ENCODE measurements around the gene HINT3.
A peak's percentile ranks its signal among the peaks of the same experiment; 100 is the strongest.
"Not testable (repeated sequence)": the region's sequence is repeated elsewhere in the genome, so short reads cannot be mapped to it uniquely, and the experiment has no call there.

HINT3 gene

DNA sequence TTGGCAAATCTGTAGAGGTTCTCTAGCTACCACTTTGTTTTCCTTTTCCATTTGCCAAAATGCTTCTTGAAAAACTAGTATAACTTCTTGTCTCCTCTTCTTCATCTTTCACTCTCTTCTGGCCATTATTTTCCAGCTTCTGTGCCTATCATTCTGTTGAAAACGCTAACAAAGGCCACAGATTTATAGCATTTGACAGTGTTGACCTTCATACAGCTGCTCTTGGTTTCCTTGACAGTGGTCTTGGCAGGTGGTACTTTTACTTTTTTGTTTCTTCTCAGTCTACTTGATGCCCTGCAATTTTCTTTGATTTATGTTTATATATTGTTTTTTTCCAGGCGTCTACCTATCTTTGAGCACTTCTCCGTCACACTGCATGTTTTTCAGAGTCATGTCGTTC is 53.5 kb downstream of the HINT3 start:
- Mint-ChIP-seq H3K4me3 (no peak overlapping the region), H3K4me1 (ENCODE audit: low read depth in 2 of 2) (no peaks in the 10 kb centered on the region), H3K9me3 (no peaks in the 10 kb centered on the region), H3K27ac (no peak overlapping the region), H3K27me3 (no peaks in the 10 kb centered on the region), H3K36me3 (ENCODE audit: insufficient read depth) (peaks cover 34% of the 10 kb centered on the region)
- DNase-seq (no peak), ATAC-seq (replicated peaks) (no peak)

DNA sequence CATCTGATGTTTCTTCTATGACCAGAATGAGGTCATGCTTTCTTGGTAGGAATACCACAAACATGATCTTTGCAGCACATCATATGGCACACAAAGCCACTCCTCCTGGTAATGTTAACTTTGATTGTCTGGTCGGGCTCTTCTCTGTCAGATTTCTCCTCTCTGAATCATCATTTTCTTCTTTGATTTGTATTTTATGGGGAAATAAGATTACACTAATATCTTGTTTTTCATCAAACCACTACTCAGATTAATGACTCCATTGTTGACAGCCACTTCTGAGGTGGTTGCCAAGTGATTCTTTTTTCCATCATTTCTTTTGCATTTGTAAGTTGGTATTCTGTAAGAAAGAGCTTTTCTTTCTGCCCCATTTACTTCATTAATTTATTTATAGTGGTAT is 59.3 kb downstream of the HINT3 start:
- no peak overlapping the region for H3K27ac Mint-ChIP-seq
- no peaks in the 10 kb centered on the region for H3K27me3 Mint-ChIP-seq
- H3K9me3 Mint-ChIP-seq = no peaks in the 10 kb centered on the region
- no peak overlapping the region for H3K4me3 Mint-ChIP-seq
- H3K36me3 Mint-ChIP-seq (ENCODE audit: insufficient read depth) = peaks cover 49% of the 10 kb centered on the region
- no peaks in the 10 kb centered on the region for H3K4me1 Mint-ChIP-seq (ENCODE audit: low read depth in 2 of 2)
- ATAC-seq (replicated peaks) (no peak), DNase-seq (no peak)

DNA sequence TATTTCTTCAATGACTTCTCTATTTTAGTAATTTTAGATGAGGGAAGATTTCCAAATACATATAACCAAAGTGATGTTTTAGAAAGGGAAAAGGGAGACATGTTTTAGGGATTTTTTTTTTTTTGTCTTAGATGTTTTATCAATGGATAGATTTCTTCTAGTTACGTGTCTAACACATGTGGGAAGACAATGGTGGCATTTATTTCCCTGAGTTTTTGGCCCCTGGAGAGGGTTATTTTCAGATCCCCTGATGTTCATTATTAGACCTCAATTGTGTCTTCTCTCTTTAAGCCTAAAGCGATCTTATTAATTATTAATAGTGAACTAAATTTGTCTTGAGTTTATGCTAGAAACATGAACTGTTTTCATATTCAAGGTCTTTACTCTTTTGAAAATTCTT is 60.0 kb downstream of the HINT3 start:
- DNase-seq (no peak), ATAC-seq (replicated peaks) (no peak)
- Mint-ChIP-seq H3K4me1 (ENCODE audit: low read depth in 2 of 2) (no peaks in the 10 kb centered on the region), H3K4me3 (no peak overlapping the region), H3K9me3 (no peaks in the 10 kb centered on the region), H3K27me3 (no peaks in the 10 kb centered on the region), H3K36me3 (ENCODE audit: insufficient read depth) (peaks cover 53% of the 10 kb centered on the region), H3K27ac (no peak overlapping the region)

DNA sequence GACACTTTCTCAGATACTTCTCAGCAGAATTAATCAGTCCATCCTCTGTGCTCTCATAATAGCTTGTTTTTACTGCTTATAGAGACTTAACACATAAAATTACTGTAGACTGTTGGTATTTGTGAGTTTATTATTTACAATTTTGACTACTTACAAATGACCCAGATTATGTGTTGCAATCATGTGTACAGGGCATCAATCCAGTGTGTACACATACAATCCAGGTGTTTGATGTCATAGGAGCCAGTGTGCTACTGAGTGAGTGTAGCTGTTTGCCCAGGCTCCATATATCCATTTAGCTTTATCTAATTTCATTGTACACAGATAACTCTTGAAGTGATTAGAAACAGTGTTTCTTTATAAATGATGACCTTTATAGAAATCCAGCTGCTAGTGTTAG is 61.1 kb downstream of the HINT3 start:
- H3K9me3 Mint-ChIP-seq = no peaks in the 10 kb centered on the region
- DNase-seq (no peak), ATAC-seq (replicated peaks) (no peak)
- H3K27ac Mint-ChIP-seq = peak overlapping the region in 1 of 2 donors; percentile 57
- H3K4me3 Mint-ChIP-seq = no peak overlapping the region
- no peaks in the 10 kb centered on the region for H3K27me3 Mint-ChIP-seq
- no peaks in the 10 kb centered on the region for H3K4me1 Mint-ChIP-seq (ENCODE audit: low read depth in 2 of 2)
- H3K36me3 Mint-ChIP-seq (ENCODE audit: insufficient read depth) = peaks cover 51% of the 10 kb centered on the region

DNA sequence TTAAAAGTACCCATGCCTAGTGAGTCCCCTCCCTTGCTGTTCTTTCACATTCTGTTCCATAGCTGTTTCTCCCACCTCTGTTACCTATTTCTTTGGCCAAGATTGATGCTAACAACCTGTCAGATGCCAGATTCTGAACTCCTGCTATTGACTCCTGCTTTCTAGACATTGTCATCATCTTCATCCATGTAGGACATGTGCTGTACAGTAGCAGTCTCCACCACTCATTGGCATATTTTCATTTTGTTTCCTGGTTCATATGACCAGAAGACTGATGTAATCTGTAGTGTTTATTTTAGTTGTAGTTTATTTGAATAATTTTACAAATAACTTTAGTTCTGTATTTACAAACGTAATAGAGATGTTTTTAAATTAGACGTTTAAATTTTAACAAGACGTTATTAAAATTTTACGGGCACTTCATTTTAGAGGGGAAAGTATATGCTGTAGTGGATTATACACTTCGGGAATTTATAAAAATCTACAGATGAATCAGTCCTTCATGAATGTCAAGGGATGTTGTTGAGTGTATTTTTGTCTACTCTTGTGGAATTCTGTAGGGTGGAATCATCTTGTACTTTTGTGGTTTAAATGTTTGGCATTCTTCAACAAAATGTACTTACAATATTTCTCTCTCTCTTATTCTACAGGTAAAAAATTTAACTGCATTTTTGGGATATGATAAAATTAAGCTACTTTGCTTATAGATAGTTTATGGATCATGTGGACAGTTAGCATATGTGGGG is 63.9 kb downstream of the HINT3 start:
- Mint-ChIP-seq H3K4me3 (no peak overlapping the region), H3K27me3 (no peaks in the 10 kb centered on the region), H3K4me1 (ENCODE audit: low read depth in 2 of 2) (no peaks in the 10 kb centered on the region), H3K9me3 (no peaks in the 10 kb centered on the region), H3K36me3 (ENCODE audit: insufficient read depth) (peaks cover 40% of the 10 kb centered on the region), H3K27ac (no peak overlapping the region)
- DNase-seq (no peak), ATAC-seq (replicated peaks) (no peak)

DNA sequence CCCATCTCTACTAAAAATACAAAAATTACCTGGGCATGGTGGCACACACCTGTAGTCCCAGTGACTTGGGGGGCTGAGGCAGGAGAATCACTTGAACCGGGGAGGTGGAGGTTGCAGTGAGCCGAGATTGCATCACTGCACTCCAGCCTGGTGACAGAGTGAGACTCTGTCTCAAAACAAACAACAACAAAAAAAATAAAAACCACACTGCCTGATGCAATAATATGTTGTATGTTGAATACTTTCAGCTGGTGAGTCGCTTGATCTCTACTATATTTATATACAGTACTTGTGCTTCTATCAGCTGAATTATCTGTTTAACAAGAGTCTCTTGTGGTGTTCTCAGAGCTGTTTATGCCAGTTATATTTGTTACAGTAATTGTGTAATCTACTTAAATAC is 66.9 kb downstream of the HINT3 start:
- H3K9me3 Mint-ChIP-seq; ATAC-seq (replicated peaks): not testable (repeated sequence)
- H3K36me3 Mint-ChIP-seq (ENCODE audit: insufficient read depth) = peaks cover 42% of the 10 kb centered on the region

DNA sequence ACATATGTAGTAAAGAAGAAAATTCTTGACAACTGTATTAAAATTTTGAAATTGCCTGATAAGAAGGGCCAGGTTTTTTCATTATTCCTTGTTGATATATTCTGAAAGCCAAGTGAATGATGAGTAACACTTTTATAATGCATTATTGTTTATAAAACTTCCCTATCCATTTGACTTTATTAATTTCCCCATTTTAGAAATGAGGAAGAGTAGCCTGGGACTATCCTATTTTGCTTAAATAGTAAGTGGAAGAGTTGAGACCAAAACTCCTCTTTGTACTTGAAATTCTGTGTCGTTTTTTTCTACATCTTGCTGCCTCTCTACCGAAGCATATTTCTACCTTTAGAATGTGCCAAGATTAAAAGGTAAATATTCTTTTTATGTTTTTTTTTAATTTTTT is 69.4 kb downstream of the HINT3 start:
- Mint-ChIP-seq H3K9me3 (no peaks in the 10 kb centered on the region), H3K4me3 (no peak overlapping the region), H3K27ac (peak overlapping the region in 1 of 2 donors; percentile 32), H3K4me1 (ENCODE audit: low read depth in 2 of 2) (no peaks in the 10 kb centered on the region), H3K36me3 (ENCODE audit: insufficient read depth) (peaks cover 38% of the 10 kb centered on the region), H3K27me3 (no peaks in the 10 kb centered on the region)
- no peak for ATAC-seq (replicated peaks)
- no peak for DNase-seq

More for the DNA sequence above, 66.9 kb downstream of the HINT3 start:
- not testable (repeated sequence) for DNase-seq; H3K4me1 Mint-ChIP-seq (ENCODE audit: low read depth in 2 of 2); H3K27me3 Mint-ChIP-seq; H3K27ac Mint-ChIP-seq; H3K4me3 Mint-ChIP-seq

DNA sequence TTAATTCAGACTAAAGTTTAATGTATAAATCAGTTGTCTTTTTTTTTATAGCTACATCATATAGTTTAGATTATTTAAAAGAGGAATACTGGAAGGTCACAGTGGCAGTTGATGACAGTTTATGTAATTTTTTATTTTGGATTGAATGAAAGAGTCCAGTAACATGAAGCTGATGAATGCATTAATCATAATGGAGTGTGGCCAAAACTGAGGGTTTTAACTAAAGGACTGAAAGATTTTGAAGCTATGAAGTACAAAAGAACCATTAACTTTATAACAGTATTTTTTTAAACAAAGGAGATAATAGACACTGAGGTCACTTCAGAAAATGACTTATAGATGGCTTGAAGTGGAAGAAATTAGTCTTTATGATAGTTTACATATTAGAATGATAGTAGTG is 71.0 kb downstream of the HINT3 start:
- Mint-ChIP-seq H3K27ac (no peak overlapping the region), H3K27me3 (no peaks in the 10 kb centered on the region), H3K9me3 (no peaks in the 10 kb centered on the region), H3K36me3 (ENCODE audit: insufficient read depth) (peaks cover 23% of the 10 kb centered on the region), H3K4me1 (ENCODE audit: low read depth in 2 of 2) (peaks cover 0 to 4% of the 10 kb centered on the region in 2 donors), H3K4me3 (no peak overlapping the region)
- ATAC-seq (replicated peaks) (no peak), DNase-seq (no peak)

Data from effector memory CD8-positive, alpha-beta T cell (primary cell).